K562 (cell line): ENCODE measurements around the gene PQBP1. TPM values are rescaled to one million over a fixed set of nuclear protein-coding genes. Genes with fewer than 3 reads are reported as not detected.
A peak's percentile ranks its signal among the peaks of the same experiment; 100 is the strongest.

ENCODE experiments used
- AFF1 ChIP-seq, 2 experiments: fragments of 450-650 bp; IDR thresholded peaks; 2 replicates each; pipeline ENCODE4 v1.6.1; 2018; ENCODE audit warnings: mild to moderate bottlenecking in 2 of 2, low read depth in 1 of 2; ENCODE audit not compliant: partially characterized antibody in 2 of 2
- ATF7 ChIP-seq: fragments of 450-650 bp; IDR thresholded peaks from 2 replicates; pipeline ENCODE4 v1.7.1; 2014; ENCODE audit warnings: mild to moderate bottlenecking, moderate library complexity
- E2F1 ChIP-seq: sonication (generic); formaldehyde crosslinking; IDR thresholded peaks from 2 replicates; pipeline ENCODE4 v1.8.1; 2023; ENCODE audit warnings: mild to moderate bottlenecking, missing genetic modification reagents, moderate library complexity
- GABPA ChIP-seq: fragments of 200-800 bp; sonication (Bioruptor generic); conservative IDR thresholded peaks from 2 replicates; pipeline ENCODE4 v1.6.1; 2016; ENCODE audit warnings: low read depth, missing genetic modification characterization, missing compliant biosample characterization
- HMBOX1 ChIP-seq: sonication (generic); IDR thresholded peaks from 2 replicates; pipeline ENCODE4 v1.6.1; 2016
- NONO ChIP-seq, 2 experiments: fragments of 200-400 bp in 1 of 2; fragments of 450-650 bp in 1 of 2; formaldehyde crosslinking in 1 of 2; IDR thresholded peaks; 2 replicates each; pipeline ENCODE4 v1.6.1; 2017; ENCODE audit warnings: low read depth in 2 of 2, mild to moderate bottlenecking in 2 of 2, moderate library complexity in 2 of 2, low read length in 1 of 2
- PCBP1 ChIP-seq: fragments of 200-400 bp; formaldehyde crosslinking; IDR thresholded peaks from 2 replicates; pipeline ENCODE4 v1.6.1; 2018; ENCODE audit warnings: mild to moderate bottlenecking, low read depth, low read length; ENCODE audit not compliant: poor library complexity, severe bottlenecking
- PRDM10 ChIP-seq: fragments of 450-650 bp; IDR thresholded peaks from 2 replicates; pipeline ENCODE4 v1.6.1; 2018; ENCODE audit not compliant: partially characterized antibody
- SIX5 ChIP-seq, 2 experiments: IDR thresholded peaks; 2 replicates each; pipeline ENCODE4 v1.6.1; 2011; ENCODE audit warnings: low read length in 2 of 2, borderline replicate concordance in 1 of 2, low read depth in 1 of 2, mild to moderate bottlenecking in 1 of 2, moderate library complexity in 1 of 2; ENCODE audit not compliant: insufficient read depth in 1 of 2
- SMARCA5 ChIP-seq: fragments of 450-650 bp; IDR thresholded peaks from 2 replicates; pipeline ENCODE4 v1.6.1; 2016
- VEZF1 ChIP-seq: fragments of 200-800 bp; sonication (Bioruptor generic); IDR thresholded peaks from 2 replicates; pipeline ENCODE4 v1.6.1; 2017; ENCODE audit warnings: missing genetic modification characterization, missing compliant biosample characterization
- ZNF740 ChIP-seq, 3 experiments: fragments of 200-800 bp in 1 of 3; sonication (Bioruptor generic) in 1 of 3; sonication (generic) in 1 of 3; formaldehyde crosslinking in 1 of 3; IDR thresholded peaks; 2 replicates each; pipeline versions ENCODE4 v1.6.1 to v1.8.0; 2016 to 2022; ENCODE audit warnings: mild to moderate bottlenecking in 2 of 3, missing compliant biosample characterization in 2 of 3, missing genetic modification characterization in 2 of 3, missing genetic modification reagents in 1 of 3
- polyA plus RNA-seq, 8 experiments: library from polyadenylated mRNA; depleted of rRNA in 4 of 8; stranded (reverse) in 5 of 8; unstranded in 3 of 8; fragments of >200 nt; fragmentation: Nextera tagmentation in 2 of 8; fragmentation: Illumina TruSeq in 1 of 8; extraction: Ambion mirVana in 2 of 8; extraction: Trizol in 1 of 8; gene quantifications; 2 replicates each; pipeline versions ENCODE4 v1.2.1 to v1.2.3, GENCODE V29; 2011 to 2014; ENCODE audit warnings: inconsistent platforms in 1 of 8, missing spikeins in 1 of 8
- total RNA-seq, 7 experiments: library from RNA; depleted of rRNA in 6 of 7; stranded (reverse); fragments of >200 nt in 6 of 7; fragmentation: Illumina TruSeq in 2 of 7; extraction: Trizol in 2 of 7; gene quantifications; 2 replicates each; pipeline versions ENCODE4 v1.2.1 to v1.2.3, GENCODE V29; 2011 to 2021; ENCODE audit warnings: low replicate concordance in 1 of 7

The PQBP1 gene
- total and polyA plus RNA-seq, 9 of the 15 experiments (the other 6 are each of a cell fraction or from before 2014, with no cell fraction given), result 41.3 to 262 (median 112) TPM

- TF ChIP-seq E2F1 (CRISPR knock-in tag) (peak; percentile 31; the same call in 1 of the 2 replicates), ATF7 (peak; percentile 97), SIX5 (IDR thresholded peaks at IDR 0.05; ENCODE audit: borderline replicate concordance in 1 of 2, insufficient read depth in 1 of 2, low read depth in 1 of 2, low read length in 2 of 2) (peak; percentile 5 to 10; a peak in 1 of 4 replicates), ZNF740 (CRISPR knock-in tag; IDR thresholded peaks at IDR 0.05) (no peak), ZNF740 (tag; IDR thresholded peaks at IDR 0.05) (peak in 1 of 2 experiments; percentile 16; a peak in 1 of 4 replicates), VEZF1 (peak; percentile 17; the same call in 1 of the 2 replicates), NONO (IDR thresholded peaks at IDR 0.05; ENCODE audit: low read depth in 2 of 2, low read length in 1 of 2) (peak in 1 of 2 experiments; percentile 90; a peak in 2 of 4 replicates), PRDM10 (peak; percentile 99), AFF1 (IDR thresholded peaks at IDR 0.05; ENCODE audit: low read depth in 1 of 2, partially characterized antibody in 2 of 2) (peak in 1 of 2 experiments; percentile 43), GABPA (tag) (peak; percentile 79), PCBP1 (no peak), HMBOX1 (0 out of 2 replicates have a peak, but pooled peaks have one; percentile 32), SMARCA5 (no peak)
These were observed 539 bp upstream of the PQBP1 start (continued) for GRCh38 chrX:48897157-48897624.
